GM18508 (cell line): ENCODE results near the gene SFR1.

Experiments
- ATAC-seq: cut with Tn5 transposase; IDR thresholded peaks from one replicate; pipeline ENCODE4 v1.9.1; 2021; ENCODE audit warnings: moderate number of reproducible peaks; ENCODE audit not compliant: insufficient read depth, unreplicated experiment

SFR1 gene, protein sequence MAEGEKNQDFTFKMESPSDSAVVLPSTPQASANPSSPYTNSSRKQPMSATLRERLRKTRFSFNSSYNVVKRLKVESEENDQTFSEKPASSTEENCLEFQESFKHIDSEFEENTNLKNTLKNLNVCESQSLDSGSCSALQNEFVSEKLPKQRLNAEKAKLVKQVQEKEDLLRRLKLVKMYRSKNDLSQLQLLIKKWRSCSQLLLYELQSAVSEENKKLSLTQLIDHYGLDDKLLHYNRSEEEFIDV

DNA sequence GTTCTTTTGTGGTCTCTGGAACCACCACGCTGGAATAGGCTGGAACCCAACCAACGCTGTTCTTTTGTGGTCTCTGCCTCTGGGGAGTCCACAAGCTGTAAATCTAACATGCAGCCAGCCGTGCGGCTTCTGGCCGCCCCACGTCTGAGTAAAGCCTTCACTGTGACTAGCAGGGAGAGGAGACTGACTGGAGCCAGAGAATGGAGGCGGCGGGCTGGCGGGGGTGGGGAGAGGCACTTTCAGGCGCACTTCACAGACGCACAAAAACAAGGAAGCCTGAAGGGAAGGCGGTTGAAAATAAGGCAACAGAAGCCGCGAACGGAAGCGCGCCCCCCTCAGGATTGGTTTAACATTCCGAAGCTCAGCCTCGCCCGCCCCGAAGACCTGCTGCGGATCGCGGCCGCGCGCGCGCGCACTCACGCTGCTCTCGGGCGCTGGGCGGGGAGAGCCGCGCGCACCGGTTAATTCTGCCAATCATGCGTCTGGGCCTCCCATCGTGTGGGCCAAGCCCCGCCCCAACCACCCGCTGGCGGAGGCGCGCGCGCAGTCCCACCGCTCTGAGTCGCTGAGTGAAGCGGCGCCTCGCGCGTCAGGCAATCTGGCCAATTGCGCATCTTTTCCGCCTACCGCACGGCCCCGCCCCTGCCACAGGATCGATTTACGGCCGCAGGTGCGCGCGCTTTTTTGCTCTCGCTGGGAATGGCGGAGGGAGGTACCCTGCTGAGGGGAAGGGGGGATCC, at the start of gene SFR1:
SFR1 (plus strand) TSS at position 687 of the 740 bp plus-strand sequence; CDS start at position 700, 13 bp downstream.
- ATAC-seq = peak; percentile 57

DNA sequence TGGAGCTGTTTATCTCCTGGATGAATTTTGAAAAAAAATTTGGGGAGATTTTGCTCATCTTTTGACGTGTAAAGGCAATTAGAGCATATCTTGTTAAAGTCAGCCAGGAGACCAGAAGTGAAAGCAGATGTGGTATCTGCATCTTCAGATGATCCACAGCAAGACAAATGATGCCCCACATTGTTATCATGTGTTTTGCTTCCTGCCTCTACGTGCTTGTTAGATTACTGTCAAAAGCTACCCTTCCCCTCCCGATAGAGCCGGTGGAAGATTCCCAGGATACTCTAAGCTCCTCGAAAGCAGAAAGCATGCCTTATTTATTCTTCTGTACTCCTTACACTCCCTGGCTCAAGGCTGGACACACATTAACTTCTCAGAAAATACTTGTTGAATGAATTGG, 49.2 kb upstream of the SFR1 start:
- ATAC-seq = no peak

DNA sequence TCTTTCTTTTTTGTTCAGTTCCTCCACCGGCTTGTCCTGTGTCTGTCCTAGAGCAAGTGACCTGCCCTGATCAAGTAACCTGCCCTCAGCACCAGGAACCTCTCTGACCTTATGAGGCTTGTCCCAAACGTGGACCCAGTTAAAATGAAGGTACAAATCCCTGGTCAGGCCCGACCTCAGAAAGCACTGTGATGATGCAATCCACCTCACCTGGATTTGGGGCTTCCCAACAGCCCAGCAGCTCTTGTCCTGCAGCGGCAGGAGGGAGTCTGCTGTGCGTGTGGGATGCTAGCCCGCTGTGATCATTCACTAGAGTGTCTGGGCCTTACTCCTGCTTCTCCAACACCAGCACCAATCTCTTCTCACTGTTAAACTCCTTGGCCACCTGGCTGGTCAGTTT, 47.5 kb upstream of the SFR1 start:
- ATAC-seq = no peak

DNA sequence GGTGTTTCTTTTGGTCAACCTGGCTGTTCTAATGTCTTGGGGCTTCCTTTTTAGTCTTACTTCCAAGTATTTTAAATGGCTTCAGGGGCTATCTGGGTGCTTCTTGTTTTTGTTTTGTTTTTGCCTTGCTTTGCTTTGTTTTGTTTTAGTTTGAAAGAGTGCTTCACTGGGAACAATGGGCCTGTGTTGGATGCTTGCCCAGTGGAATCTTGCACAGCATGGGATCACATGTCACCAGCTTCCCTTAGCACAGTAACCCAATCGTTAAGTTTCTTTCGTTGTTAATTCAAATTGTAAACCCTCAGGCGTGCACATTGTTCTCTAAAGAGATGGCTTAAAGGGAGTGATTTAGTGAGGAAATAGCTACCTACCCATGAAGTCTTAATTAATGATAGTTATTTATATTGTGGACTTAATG, 45.2 kb upstream of the SFR1 start:
- no peak for ATAC-seq

DNA sequence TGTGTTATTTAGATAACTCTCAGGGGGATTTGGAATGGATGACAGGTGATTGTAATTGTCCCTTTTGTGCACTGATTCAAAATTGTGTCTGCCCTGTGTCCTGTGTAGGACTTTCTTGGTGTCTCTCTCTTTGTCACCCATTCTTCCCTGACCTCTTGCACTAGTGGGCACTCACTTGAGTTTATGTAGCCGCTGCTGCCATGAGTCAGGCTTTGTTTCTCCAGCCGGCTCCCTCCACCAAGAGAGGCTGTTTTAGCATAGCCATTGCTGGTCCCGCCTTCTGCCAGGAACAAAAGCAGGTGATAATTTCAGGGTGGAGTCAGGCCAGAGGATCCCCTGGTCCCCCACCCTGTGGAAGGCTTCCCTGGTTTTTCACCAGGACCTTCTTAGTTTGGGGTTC, 44.7 kb upstream of the SFR1 start:
- ATAC-seq = no peak

DNA sequence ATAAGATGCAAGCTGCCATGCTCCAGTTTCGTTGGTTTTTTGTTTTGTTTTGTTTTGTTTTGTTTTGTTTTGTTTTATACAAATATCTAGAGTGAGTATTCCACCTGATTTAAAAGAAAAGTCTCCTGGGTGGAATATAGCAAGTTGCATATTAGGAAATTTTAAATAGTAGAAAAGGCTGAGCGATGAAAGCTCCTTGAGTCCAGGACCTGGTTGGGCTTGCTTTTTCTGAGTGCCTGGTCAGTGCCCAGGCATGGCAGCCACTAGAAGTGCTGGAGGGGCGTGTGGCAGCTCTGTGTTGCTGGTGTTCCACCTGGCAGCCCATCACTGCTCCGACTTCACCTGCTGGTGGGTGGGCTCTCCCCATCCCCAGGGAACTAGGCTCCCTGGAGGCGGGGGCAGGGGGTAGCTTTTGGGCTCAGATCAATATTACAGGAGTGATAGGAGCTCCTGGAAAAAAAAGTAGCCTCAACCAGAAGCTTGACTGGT, 44.3 kb upstream of the SFR1 start:
- no peak for ATAC-seq

DNA sequence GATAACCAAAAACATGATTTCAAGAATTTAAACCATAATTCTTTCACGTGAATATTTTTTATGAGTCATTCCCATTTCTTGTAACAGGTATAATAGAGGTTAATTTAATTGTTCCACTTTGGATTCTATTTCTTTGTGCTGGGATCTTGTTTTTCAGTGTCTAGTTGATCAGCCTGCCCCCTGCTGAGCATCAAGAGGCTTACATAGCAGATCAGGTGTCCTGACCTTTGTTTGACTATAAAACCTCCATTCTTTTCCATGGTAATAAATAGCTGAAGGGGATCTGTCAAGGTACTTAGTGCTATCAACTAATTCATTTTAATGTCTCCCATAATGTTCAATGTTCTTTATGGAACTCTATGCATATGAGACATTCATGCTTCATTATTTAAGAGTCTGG, 41.2 kb upstream of the SFR1 start:
- ATAC-seq = no peak

DNA sequence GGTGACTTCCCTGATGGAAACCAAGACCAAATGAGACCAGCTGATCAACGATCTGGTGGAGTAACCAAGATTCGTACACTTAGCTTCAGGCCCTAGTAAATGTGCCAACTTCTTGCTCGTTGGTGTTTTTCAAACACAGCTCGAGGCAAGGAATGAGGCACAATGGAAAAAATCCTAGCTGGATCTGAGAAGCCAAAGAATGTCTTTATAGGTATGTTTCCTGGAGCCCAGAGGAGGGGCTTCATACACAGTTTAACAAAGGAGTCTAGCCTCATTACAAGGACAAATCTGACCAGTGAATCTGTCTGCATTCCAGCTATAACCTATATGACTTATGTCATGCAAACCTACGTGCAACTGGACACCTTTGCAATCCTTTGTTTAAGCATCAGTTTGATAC, 40.0 kb upstream of the SFR1 start:
- no peak for ATAC-seq

DNA sequence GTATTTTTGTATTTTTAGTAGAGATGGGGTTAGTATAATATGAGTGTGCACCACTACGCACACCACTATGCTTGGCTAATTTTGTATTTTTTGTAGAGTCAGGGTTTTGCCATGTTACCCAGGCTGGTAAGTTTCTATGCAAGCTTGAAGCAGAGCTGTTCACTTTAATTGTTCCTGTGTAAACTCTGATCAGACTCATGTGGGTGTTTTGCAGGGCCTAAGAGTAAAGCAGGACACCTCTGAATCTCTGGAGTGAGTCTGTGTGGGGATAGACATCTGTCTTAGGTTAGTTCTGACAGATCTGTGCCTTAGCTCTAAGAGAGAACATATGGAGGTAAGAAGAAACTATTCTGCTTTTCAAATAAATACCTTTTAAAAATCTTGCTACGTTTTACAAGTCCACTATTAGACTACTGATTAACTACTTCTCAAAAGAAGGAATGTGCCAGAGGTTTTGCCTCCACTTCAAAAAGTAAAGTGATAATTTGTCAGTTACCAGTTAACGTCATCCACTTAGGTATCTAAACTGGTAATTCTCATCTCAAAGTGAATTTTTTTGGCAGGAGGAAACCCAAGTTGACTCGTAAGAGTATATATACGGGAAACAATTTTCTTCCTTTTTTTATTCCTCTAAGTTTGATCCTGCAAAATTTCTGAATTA, 37.4 kb upstream of the SFR1 start:
- ATAC-seq = no peak

DNA sequence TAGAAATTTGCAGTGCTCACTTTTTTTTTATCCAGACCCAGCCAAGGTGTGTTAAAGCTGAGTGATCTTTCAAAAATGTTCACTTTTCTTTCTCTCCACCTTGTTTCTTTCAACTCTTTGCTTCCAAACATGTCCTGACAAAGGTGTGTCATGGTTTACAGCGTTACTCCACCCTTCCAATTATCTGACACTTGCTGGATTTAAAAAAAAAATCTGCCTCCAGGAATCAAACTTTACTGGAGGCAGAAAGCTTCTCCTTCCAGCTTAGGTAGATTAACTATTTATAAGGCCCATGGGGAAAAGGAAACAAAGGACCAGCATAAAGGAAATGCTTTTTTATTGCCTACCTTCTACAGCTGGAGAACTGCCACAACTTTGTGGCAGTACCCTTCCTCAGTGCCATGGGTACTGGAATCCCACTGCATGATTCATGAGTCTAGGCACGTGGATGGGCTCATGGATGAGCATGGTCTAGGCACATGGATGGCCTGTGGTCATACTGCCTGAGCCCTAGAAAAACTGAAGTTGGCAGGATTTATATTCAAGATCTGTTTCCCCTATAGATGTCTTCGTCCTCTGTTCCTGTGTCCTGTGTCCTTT, 36.1 kb upstream of the SFR1 start, which contains the start of gene COL17A1:
COL17A1 (minus strand) TSS at position 80 of the 600 bp plus-strand sequence. CDS start 5,207 bp downstream, outside the sequence.
- no peak for ATAC-seq

DNA sequence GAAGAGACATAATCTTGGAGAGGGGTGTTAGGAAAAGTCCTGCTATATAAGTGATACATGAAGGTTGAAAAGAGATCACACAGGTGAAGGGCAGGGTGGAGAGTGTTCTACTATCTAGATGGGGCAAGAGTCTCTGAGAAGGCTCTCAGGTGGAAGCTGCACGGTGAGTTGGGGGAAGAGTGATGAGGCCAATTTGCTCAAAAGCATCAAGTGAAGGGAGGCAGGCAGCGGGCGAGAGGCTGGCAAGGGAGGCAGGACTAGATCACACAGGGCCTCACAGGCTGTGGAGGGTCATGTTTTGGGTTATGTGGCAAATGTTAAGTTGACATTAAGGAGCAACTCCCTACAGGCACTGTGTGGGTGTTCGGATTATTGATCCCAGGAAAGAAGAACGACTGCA, 33.7 kb upstream of the SFR1 start:
- ATAC-seq = no peak

DNA sequence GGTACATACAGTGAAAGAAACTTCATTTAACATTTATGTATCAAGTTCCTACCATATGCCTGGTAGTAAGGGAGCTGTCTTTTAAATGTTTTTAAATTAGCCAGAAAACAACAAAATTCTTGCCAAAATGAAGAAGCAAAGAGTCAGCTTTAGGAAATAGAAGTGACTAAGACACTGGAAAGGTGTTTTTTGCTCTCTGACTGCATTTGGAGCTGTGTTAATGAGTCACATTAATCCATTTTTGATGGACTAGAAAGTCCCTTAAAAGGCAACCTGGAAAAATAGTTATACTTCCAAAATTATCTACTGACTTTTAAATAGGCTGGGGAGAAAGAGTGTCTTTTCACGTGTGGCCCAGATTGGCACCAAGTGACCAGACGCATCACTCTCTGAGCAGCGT, 32.4 kb upstream of the SFR1 start:
- ATAC-seq = no peak

DNA sequence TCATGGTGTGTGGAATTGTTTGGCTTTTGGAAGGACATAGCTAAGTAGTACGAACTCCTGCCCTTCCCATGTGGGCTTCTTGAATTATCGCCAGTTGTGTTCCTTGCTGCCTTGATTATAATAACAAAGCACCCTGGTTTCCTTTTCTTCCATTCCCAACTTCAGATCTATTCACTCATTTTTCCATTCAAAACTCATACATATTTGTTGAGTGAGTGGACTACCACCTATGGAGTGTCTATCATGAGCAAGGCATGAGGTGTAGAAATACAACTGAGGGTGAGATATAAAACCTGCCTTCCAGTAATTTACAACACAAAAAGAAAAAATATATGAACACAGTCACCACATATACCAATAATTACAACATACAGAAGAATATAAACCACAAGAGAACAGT, 31.4 kb upstream of the SFR1 start:
- no peak for ATAC-seq

DNA sequence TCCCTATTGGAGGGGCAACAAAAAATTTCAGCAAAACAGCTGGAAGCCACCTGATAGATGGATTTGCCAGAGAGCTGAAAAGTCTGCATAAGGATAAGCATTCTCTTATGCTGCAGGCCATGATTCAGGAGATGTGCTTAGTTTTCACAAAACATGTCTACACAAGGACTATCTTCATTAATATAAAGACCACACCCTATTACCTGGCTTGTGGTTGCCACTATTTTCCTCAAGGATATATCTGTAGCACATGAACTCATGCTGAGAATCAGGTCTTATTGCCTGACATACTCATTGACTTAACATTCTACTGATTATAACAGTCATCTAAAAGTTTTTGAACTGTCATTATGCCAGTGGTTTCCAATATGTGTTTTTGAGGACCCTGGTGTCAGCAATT, 29.2 kb upstream of the SFR1 start:
- no peak for ATAC-seq

DNA sequence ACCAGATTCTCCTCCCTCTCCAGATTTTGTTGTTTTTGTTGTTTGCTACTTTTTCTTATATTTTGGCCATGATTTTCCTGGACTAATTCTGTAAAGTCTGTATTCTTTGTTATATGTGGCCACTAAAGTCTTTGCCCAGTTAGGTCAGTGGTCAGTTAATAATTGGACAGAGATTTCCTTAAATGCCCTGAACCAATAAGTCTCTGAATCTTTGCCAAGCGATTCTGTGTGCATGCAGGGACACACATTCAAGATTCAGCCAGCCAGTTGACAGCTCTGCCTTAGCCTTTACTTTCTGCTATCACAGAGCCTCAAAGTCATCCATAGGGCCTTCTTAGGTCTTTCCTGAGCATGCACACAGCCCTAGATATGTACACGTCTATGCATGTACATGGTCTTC, 25.3 kb upstream of the SFR1 start:
- no peak for ATAC-seq

DNA sequence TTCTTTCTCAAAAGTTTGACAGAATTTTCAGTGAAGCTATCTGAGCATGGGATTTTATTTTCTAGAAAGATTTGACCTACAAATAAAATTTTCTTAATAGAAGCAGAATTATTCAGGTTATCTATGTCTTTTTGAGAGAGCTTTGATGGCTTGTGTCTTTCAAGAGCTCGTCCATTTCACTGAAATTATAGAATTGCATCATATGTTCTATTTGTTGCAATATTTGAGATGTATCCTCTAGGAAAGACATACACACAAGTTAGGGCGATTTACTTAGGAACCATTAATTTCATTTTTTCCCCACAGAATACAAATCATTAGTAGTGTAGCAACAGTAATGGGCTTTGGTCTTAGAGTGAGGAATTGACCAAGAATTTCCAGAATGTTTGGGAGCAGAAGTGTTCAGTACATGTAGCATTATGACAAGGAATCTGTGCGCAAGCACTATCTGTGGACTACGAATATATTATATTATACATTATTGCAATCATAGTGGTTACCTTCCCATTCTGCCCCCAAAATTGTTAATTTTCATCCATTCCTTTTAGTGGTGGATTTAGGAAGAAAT, 23.5 kb upstream of the SFR1 start:
- ATAC-seq = no peak

DNA sequence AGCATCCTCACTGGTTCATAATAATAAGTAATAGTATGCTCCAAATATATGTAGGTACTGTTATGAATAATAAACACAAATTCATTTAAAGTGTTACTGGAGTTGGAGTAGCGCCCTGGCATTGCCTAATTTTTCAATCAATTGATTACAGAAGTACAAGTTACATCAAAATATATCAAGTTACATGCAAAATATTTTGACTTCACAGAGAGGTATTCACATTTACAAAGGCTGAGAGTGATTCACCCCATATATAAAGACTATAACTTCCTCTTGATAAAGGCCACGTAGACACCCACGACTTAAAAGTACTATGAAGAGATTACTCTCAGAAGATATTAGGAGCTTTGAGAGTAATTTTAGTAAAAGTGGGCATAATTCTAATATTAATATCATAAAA, 22.7 kb upstream of the SFR1 start:
- ATAC-seq = no peak

DNA sequence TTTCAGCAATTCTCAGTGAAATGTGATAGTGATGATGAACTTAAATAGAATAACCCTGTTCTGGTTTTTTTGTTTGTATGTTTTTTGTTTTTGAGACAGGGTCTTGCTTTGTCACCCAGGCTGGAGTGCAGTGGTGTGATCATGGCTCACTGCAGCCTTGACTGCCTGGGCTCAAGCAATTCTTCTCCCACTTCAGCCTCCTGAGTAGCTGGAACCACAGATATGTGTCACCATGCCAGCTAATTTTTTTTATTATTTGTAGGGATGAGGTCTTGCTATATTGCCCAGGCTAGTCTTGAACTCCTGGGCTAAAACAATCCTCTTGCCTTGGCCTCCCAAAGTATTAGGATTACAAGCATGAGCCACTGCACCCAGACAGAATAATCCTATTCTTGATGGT, 22.0 kb upstream of the SFR1 start:
- no peak for ATAC-seq

DNA sequence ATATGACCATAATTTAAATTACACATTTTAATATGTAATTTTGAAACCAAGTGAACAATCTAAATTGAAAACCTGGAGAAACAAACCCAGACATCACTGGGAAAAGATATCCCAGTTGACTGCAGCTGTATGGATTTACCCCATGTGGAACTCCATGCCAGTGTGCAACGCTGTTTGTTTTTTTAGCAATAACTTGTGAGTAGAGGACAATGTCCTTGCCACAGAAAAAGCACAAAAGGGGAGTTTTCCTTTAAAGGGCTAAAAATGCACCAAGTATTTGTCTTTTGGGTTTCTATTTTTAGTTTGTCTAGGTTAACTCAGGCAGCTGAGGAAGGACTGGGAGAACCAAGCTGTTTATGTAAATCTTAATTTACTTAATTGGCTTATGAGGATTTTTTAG, 21.2 kb upstream of the SFR1 start:
- no peak for ATAC-seq

DNA sequence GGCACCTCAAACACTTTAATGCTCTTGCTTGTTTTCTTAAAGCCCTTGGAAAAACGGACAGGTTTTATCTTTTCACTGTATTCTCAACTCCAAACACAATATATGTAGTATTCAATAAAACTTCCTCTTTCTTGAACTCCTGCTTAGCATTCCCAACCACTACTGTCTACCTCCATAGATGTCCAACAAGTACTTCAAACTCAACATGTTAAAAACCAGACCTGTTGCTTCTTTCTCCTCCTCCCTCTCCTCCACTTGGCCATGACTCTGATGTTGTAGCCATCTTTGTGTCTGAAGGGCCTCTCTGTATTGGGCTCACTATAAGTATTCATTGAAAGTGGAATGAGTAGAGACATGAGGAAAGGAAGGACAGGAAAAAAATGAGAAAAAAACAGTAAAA, 20.1 kb upstream of the SFR1 start:
- no peak for ATAC-seq

DNA sequence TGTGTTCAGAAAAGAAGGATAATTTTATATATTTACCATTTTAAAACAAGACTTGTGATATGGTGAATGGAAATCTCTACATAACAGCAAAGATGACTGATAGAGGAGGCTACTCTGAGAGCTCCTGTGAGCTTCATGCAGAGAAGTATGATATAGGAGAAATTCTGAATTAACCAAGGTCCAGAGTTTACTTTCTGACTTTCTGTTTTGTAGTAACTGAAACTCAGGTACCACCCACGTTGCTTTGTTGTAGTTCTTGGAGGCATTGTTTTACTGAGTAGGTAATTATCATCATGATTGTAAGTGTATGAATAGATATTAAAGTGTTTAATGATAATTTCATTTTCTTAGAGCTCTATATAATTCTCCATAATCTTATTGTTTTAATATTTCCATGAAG, 18.0 kb upstream of the SFR1 start:
- no peak for ATAC-seq
